ENCODE measurements around the gene KRT15.
"Not testable (repeated sequence)": the region's sequence is repeated elsewhere in the genome, so short reads cannot be mapped to it uniquely, and the experiment has no call there.

The KRT15 gene

DNA sequence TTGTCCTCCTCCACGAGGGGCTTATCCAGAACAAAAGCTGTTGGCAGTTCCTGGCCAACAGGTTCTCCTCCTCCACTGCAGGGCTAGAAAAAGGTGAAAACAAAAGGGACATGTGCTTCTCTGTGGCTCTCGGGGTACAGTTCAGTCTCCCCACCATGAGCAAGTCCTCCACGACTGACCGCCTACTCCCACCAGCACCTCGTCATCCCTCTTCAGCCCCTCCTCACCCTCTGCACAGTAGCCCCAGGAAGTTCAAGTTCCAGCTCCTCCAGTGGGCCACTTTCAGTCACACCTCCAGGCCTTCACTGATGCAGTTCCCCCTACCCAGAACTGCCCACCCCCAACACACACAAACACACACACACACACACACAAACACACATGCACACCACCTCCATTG, 33.8 kb upstream of the KRT15 start:
- Histone ChIP-seq H3K4me3 (ENCODE audit: low read length) (no peak overlapping the region), H3K4me1 (ENCODE audit: control insufficient read depth, insufficient read depth, low read length) (peaks cover 21% of the 10 kb centered on the region), H3K4me2 (ENCODE audit: low read length) (no peak overlapping the region), H3K9me3 (replicated peaks; ENCODE audit: low read length) (no peaks in the 10 kb centered on the region), H3K9ac (ENCODE audit: low read depth, low read length) (no peak overlapping the region), H3K27me3 (ENCODE audit: control insufficient read depth, insufficient read depth, low read length) (peaks cover 33% of the 10 kb centered on the region), H3K36me3 (ENCODE audit: insufficient read depth, low read length) (no peaks in the 10 kb centered on the region)

DNA sequence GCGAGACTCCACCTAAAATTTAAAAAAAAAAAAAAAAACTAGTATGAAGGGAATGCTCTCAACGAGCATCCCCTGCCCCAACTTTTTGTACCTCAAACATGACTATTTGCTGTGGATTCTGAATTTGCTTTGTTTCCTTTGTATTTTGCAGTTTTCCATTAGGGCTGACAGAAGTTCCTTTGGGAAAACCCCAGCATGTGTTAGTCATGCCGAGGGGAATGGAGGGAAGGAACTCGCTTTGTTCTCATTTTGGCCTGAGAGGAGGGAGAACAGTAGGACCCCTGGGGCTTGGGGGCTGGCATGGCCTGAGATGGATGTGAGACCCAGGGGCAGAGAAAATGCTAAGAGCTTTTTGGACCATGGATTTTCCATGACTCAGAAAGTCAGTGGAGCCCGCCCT, 32.7 kb upstream of the KRT15 start:
- Histone ChIP-seq H3K4me3 (ENCODE audit: low read length) (no peak overlapping the region), H3K9ac (ENCODE audit: low read depth, low read length) (no peak overlapping the region), H3K4me1 (ENCODE audit: control insufficient read depth, insufficient read depth, low read length) (peaks cover 26% of the 10 kb centered on the region), H3K27me3 (ENCODE audit: control insufficient read depth, insufficient read depth, low read length) (peaks cover 22% of the 10 kb centered on the region), H3K9me3 (replicated peaks; ENCODE audit: low read length) (no peaks in the 10 kb centered on the region), H3K36me3 (ENCODE audit: insufficient read depth, low read length) (no peaks in the 10 kb centered on the region), H3K4me2 (ENCODE audit: low read length) (no peak overlapping the region)

DNA sequence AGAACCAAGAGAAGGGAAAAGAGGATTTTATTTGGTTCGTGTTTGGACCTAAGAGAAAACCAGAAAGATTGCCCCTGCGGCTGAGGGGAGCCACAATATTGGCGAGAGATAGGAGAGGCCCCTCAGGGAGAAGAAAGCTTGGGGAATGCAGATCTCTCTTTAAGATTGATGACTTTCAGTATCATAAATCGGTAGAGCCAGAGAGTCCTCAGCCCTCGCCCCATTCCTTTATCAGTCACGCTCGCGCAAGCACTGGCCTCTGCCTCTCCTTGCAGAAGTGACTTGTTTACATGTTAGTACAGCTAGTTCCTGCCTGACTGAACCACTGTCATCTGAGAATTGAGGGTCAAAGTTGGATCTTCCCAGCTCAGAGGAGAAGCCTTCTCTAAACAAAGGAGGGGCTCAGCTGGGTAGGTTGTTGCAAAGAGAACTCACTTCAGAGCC, 30.9 kb upstream of the KRT15 start:
- H3K27me3 ChIP-seq (ENCODE audit: control insufficient read depth, insufficient read depth, low read length) = peaks cover 8% of the 10 kb centered on the region
- no peak overlapping the region for H3K4me2 ChIP-seq (ENCODE audit: low read length)
- H3K36me3 ChIP-seq (ENCODE audit: insufficient read depth, low read length) = no peaks in the 10 kb centered on the region
- peak overlapping the region; percentile 5 for H3K9ac ChIP-seq (ENCODE audit: low read depth, low read length)
- no peak overlapping the region for H3K4me3 ChIP-seq (ENCODE audit: low read length)
- H3K4me1 ChIP-seq (ENCODE audit: control insufficient read depth, insufficient read depth, low read length) = peaks cover 26% of the 10 kb centered on the region
- H3K9me3 ChIP-seq (replicated peaks; ENCODE audit: low read length) = no peaks in the 10 kb centered on the region

DNA sequence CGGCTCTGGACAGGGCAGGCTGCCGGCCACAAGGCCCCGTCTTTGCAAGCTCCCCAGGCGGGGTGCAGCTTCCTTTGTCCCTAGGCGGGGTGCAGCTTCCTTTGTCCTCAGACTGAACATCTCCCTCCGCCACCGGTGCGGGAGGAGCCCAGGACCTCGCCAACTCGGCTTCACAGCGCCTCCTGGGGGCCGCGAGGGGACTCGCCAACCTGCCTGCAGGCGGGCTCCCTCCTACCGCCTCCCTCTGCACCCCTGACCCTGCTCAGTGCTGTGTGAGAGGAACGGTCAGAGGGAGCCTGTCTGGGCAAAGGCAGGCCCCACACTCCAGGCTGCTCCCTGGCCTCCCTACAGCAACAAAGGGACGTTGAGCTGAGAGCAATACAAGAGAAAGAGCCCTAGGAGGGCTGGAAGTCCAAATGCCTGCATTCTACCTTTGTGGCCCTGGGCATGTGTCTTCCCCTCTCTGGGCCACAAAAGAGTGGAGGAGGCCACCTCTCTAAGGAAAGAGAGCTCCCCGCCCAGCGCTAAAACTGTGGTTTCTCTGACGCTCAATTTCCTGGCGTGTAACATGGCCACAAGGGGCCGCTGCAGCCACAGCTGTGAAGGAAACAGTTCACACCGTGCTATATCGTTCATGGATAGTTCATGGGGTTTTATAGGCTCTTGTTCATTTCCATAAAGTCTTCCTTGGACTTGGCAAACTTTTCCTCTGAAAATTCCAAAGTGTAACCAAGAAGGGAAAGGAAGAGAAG, 30.3 kb upstream of the KRT15 start:
- Histone ChIP-seq H3K4me3 (ENCODE audit: low read length) (no peak overlapping the region), H3K9me3 (replicated peaks; ENCODE audit: low read length) (no peaks in the 10 kb centered on the region), H3K36me3 (ENCODE audit: insufficient read depth, low read length) (no peaks in the 10 kb centered on the region), H3K4me2 (ENCODE audit: low read length) (peak overlapping the region; percentile 71), H3K9ac (ENCODE audit: low read depth, low read length) (peak overlapping the region; percentile 73), H3K4me1 (ENCODE audit: control insufficient read depth, insufficient read depth, low read length) (peaks cover 26% of the 10 kb centered on the region), H3K27me3 (ENCODE audit: control insufficient read depth, insufficient read depth, low read length) (peaks cover 5% of the 10 kb centered on the region)

DNA sequence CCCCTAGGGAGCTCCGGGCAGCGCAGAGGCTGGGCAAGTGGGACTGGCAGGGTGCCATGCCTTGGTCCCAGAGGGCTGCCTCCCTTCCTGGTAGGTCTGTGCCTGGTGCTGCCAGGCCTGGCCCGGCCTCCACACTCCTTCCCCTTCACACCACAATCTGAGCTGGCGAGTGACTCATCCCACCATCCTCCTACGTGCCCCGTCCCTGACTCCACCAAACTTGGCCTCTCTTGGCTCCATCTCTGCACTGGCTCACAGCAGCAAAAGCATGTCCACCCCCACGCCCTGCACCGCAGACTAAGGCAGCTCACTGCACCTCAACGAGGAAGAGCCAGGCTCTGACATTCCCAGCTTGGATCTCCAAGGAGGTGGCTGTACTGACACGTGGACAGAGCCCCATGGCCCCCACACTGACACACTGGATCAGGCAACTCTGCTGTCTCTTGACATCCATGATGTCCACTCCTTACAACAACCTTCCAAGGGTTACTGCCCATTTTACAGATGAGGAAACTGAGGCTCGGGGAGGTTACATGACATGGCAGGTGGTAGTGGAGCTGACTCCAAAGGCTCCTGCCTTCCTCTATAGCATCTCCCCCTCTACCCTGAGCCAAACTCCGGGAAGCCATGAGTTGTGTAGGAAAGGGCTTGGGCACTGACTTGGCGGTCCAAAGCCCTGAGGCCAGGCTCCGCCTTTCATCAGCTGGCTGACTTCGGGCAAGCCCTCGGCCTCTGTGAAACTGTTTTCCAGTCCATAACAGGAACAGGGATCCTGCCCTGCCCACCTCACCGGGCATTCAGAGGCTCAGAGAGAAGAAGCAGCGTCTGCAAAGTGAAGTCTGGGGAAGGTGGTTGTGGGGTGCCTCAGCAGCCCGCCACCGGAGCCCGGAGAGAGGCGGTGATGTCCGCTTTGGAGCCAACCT, 29.5 kb upstream of the KRT15 start:
- Histone ChIP-seq H3K27me3 (ENCODE audit: control insufficient read depth, insufficient read depth, low read length) (no peaks in the 10 kb centered on the region), H3K9me3 (replicated peaks; ENCODE audit: low read length) (no peaks in the 10 kb centered on the region), H3K4me2 (ENCODE audit: low read length) (peak overlapping the region; percentile 53), H3K4me1 (ENCODE audit: control insufficient read depth, insufficient read depth, low read length) (peaks cover 26% of the 10 kb centered on the region), H3K9ac (ENCODE audit: low read depth, low read length) (peak overlapping the region; percentile 73), H3K4me3 (ENCODE audit: low read length) (no peak overlapping the region), H3K36me3 (ENCODE audit: insufficient read depth, low read length) (no peaks in the 10 kb centered on the region)

DNA sequence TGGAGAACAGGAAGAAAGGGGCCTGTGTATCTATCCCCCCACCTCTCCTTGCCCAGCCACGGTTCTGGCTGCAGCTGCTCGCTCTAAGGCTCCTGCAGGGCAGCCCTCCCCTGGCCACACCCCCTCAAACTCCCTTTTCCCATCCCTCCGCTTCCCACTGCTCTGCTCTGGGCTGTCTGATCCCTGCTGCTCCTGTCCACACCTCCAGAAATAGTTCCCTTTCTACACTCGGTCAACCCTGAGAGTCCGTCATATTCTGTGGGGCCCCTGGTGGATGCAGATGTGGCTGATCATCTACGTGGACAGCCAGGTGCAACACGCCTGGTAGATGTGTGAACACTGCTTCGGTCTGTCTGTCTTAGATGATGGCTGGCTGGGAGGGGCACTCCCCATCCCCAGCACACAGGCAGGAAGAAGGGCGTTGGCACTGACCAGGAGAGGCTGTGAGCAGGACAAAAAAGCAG, 28.7 kb upstream of the KRT15 start:
- Histone ChIP-seq H3K36me3 (ENCODE audit: insufficient read depth, low read length) (no peaks in the 10 kb centered on the region), H3K9me3 (replicated peaks; ENCODE audit: low read length) (no peaks in the 10 kb centered on the region), H3K27me3 (ENCODE audit: control insufficient read depth, insufficient read depth, low read length) (no peaks in the 10 kb centered on the region), H3K9ac (ENCODE audit: low read depth, low read length) (peak overlapping the region; percentile 54), H3K4me2 (ENCODE audit: low read length) (peak overlapping the region; percentile 53), H3K4me3 (ENCODE audit: low read length) (no peak overlapping the region), H3K4me1 (ENCODE audit: control insufficient read depth, insufficient read depth, low read length) (peaks cover 26% of the 10 kb centered on the region)

DNA sequence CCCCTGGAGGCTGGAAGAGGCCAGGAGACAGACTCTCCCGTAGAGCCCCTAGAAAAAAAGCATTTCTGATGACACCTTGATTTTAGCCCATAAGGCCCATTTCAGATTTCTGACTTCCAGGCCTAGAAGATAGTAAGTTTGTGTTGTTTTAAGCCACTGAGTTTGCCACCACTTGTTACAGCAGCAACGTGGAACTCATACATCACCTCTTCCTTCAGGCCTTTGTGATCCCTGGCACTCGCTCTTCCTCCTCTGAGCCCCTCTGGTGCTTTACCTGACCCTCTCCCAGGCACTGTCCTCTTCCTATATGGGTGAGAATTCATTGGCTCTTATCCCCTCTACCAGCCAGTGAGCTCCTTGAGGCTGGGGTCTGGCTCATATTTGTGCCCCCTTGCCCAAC, 28.1 kb upstream of the KRT15 start:
- Histone ChIP-seq H3K9me3 (replicated peaks; ENCODE audit: low read length) (no peaks in the 10 kb centered on the region), H3K36me3 (ENCODE audit: insufficient read depth, low read length) (no peaks in the 10 kb centered on the region), H3K27me3 (ENCODE audit: control insufficient read depth, insufficient read depth, low read length) (no peaks in the 10 kb centered on the region), H3K4me2 (ENCODE audit: low read length) (no peak overlapping the region), H3K4me3 (ENCODE audit: low read length) (no peak overlapping the region), H3K9ac (ENCODE audit: low read depth, low read length) (no peak overlapping the region), H3K4me1 (ENCODE audit: control insufficient read depth, insufficient read depth, low read length) (peaks cover 26% of the 10 kb centered on the region)

DNA sequence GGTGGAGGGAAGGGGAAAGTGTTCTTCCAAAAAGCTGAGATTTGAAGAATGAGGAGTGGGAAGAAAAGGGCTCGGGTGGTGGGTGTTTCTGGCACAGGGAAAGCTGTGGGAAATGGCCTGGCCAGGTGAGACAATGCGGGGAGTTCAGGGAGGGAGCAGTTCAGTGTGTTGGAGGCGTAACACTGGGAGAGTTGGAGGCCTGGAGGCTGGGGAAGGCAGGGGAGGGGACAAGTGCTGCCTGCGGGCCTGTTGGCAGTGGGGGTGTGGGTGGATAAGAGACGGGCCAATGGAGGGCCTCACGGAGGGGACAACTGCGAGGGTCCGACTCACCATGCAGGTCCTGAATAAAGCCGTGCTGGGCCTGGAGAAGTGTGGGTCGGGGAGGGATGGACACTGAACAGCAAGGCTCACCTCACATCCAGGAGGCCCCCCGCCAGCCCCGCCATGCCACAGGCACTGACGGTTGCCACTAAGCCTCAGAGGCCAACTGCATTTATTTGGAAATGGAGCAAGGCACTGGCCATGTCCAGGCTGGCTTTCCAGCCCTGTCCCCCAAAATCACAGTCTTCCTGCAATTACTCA, 27.2 kb upstream of the KRT15 start:
- H3K4me3 ChIP-seq (ENCODE audit: low read length) = no peak overlapping the region
- no peak overlapping the region for H3K9ac ChIP-seq (ENCODE audit: low read depth, low read length)
- H3K36me3 ChIP-seq (ENCODE audit: insufficient read depth, low read length) = no peaks in the 10 kb centered on the region
- H3K4me2 ChIP-seq (ENCODE audit: low read length) = no peak overlapping the region
- H3K9me3 ChIP-seq (replicated peaks; ENCODE audit: low read length) = no peaks in the 10 kb centered on the region
- H3K27me3 ChIP-seq (ENCODE audit: control insufficient read depth, insufficient read depth, low read length) = no peaks in the 10 kb centered on the region
- peaks cover 26% of the 10 kb centered on the region for H3K4me1 ChIP-seq (ENCODE audit: control insufficient read depth, insufficient read depth, low read length)

DNA sequence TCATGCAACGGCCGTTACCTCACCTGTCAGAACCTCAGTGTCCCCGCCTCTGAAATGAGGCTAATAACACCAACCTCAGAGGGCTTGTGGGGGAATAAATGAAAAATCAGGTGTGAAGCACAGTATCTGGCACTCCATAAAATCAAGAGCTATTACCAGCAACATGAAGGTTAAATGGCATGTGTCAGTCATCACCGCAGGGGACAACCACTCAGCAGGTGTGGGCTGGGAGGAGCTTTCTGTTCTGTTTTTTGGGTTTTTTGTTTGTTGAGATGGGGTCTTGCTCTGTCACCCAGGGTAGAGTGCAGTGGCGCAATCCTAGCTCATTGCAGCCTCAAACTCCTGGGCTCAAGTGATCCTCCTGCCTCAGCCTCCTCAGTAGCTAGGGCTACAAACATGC, 26.2 kb upstream of the KRT15 start:
- Histone ChIP-seq H3K9me3 (replicated peaks; ENCODE audit: low read length) (no peaks in the 10 kb centered on the region), H3K4me1 (ENCODE audit: control insufficient read depth, insufficient read depth, low read length) (peaks cover 26% of the 10 kb centered on the region), H3K27me3 (ENCODE audit: control insufficient read depth, insufficient read depth, low read length) (no peaks in the 10 kb centered on the region), H3K4me3 (ENCODE audit: low read length) (no peak overlapping the region), H3K9ac (ENCODE audit: low read depth, low read length) (no peak overlapping the region), H3K4me2 (ENCODE audit: low read length) (no peak overlapping the region), H3K36me3 (ENCODE audit: insufficient read depth, low read length) (no peaks in the 10 kb centered on the region)

DNA sequence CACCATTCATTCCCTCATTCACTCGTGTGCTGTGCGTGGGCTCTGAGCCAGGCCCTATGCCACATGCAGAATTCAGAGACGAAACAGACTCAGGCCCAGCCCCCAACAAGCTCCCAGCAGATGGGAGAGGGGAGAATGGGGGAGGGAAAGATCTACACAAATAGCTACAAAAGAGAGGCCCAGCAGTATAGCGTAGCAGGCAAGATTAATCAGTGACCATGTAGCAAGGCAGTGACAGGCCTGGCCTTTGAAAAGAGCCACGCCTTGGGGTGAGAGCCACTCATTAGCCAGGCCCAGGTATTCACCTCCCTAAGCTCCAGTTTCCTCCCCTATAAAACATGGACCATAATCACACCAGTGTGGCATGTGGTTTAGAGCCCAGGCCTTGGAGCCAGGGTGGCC, 25.8 kb upstream of the KRT15 start:
- Histone ChIP-seq H3K4me1 (ENCODE audit: control insufficient read depth, insufficient read depth, low read length) (peaks cover 23% of the 10 kb centered on the region), H3K4me3 (ENCODE audit: low read length) (no peak overlapping the region), H3K9me3 (replicated peaks; ENCODE audit: low read length) (no peaks in the 10 kb centered on the region), H3K36me3 (ENCODE audit: insufficient read depth, low read length) (no peaks in the 10 kb centered on the region), H3K4me2 (ENCODE audit: low read length) (no peak overlapping the region), H3K9ac (ENCODE audit: low read depth, low read length) (no peak overlapping the region), H3K27me3 (ENCODE audit: control insufficient read depth, insufficient read depth, low read length) (no peaks in the 10 kb centered on the region)

DNA sequence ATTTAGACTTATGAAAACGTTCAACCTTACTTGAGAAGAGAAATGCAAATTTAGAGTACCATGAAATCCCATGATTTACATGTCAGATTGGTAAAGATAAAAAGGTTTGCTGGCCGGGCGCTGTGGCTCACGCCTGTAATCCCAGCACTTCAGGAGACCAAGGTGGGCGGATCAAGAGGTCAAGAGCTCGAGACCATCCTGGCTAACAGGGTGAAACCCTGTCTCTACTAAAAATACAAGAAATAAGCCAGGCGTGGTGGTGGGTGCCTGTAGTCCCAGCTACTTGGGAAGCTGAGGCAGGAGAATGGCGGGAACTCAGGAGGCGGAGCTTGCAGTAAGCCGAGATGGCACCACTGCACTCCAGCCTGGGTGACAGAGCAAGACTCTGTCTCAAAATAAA, 24.1 kb upstream of the KRT15 start:
- H3K4me2 ChIP-seq (ENCODE audit: low read length); H3K9me3 ChIP-seq (replicated peaks; ENCODE audit: low read length); H3K27me3 ChIP-seq (ENCODE audit: control insufficient read depth, insufficient read depth, low read length); H3K36me3 ChIP-seq (ENCODE audit: insufficient read depth, low read length); H3K9ac ChIP-seq (ENCODE audit: low read depth, low read length); H3K4me3 ChIP-seq (ENCODE audit: low read length): not testable (repeated sequence)
- H3K4me1 ChIP-seq (ENCODE audit: control insufficient read depth, insufficient read depth, low read length) = peaks cover 14% of the 10 kb centered on the region
